Upper lobe of left lung (tissue), 4 donors: Measurements from ENCODE around the gene KRTAP19-4.

ENCODE experiments used
- CTCF ChIP-seq, 6 experiments: fragments of 450-650 bp in 4 of 6; fragments of 200-600 bp in 2 of 6; sonication (generic) in 2 of 6; IDR thresholded peaks; one replicate each; pipeline ENCODE4 v1.5.1; 2016 to 2019; ENCODE audit warnings: antibody characterized with exemption in 6 of 6
- EP300 ChIP-seq, 4 donors: sonication (generic); formaldehyde crosslinking; IDR thresholded peaks; one replicate each; pipeline ENCODE4 v1.5.1; 2017; ENCODE audit warnings: antibody characterized with exemption in 4 of 4, control low read depth in 2 of 4
- POLR2A ChIP-seq, 4 donors: fragments of 450-650 bp; IDR thresholded peaks; one replicate each; pipeline ENCODE4 v1.5.1; 2016 to 2017; ENCODE audit warnings: antibody characterized with exemption in 4 of 4, mild to moderate bottlenecking in 2 of 4
- POLR2AphosphoS5 ChIP-seq, 2 donors: sonication (generic); formaldehyde crosslinking; IDR thresholded peaks; one replicate each; pipeline ENCODE4 v1.5.1; 2017; ENCODE audit warnings: antibody characterized with exemption in 2 of 2

- TF ChIP-seq CTCF (IDR thresholded peaks at IDR 0.05) = no peak
- TF ChIP-seq EP300 (IDR thresholded peaks at IDR 0.05) = no peak
- TF ChIP-seq POLR2AphosphoS5 (IDR thresholded peaks at IDR 0.05) = no peak
- TF ChIP-seq POLR2A (IDR thresholded peaks at IDR 0.05) = no peak
Measured at GRCh38 chr21:30491963-30492428, 5.0 kb downstream of the KRTAP19-4 start, which contains the start of gene KRTAP19-3.
